HG02798 (cell line): ENCODE results near the gene FNDC10.
"Not testable (repeated sequence)": the region's sequence is repeated elsewhere in the genome, so short reads cannot be mapped to it uniquely, and the experiment has no call there.

ENCODE experiments used
- ATAC-seq: cut with Tn5 transposase; IDR thresholded peaks from one replicate; pipeline ENCODE4 v1.9.1; 2021; ENCODE audit warnings: mild to moderate bottlenecking; ENCODE audit not compliant: unreplicated experiment, poor library complexity

The FNDC10 gene

GRCh38 chr1:1599935-1600860, at the start of gene FNDC10:
Gene FNDC10, minus strand, starts transcription at chr1:1600135. Its CDS starts 120 bp downstream, at chr1:1600015.
- no peak for ATAC-seq

- not testable (repeated sequence) for ATAC-seq
These were observed 48.3 kb upstream of the FNDC10 start for GRCh38 chr1:1648265-1648664.

- ATAC-seq = not testable (repeated sequence)
These were observed 47.8 kb upstream of the FNDC10 start for GRCh38 chr1:1647567-1648241.

- ATAC-seq = not testable (repeated sequence)
These were observed 46.4 kb upstream of the FNDC10 start for GRCh38 chr1:1646326-1646725.

- ATAC-seq = not testable (repeated sequence)
These were observed 41.0 kb upstream of the FNDC10 start for GRCh38 chr1:1640711-1641461.

- ATAC-seq = not testable (repeated sequence)
These were observed 40.1 kb upstream of the FNDC10 start for GRCh38 chr1:1640081-1640480.

- ATAC-seq = not testable (repeated sequence)
These were observed 39.4 kb upstream of the FNDC10 start for GRCh38 chr1:1639368-1639767.

GRCh38 chr1:1638528-1638927, 38.6 kb upstream of the FNDC10 start:
- ATAC-seq = not testable (repeated sequence)

- not testable (repeated sequence) for ATAC-seq
These were observed 37.5 kb upstream of the FNDC10 start for GRCh38 chr1:1637479-1637875.

GRCh38 chr1:1636621-1637478, 36.9 kb upstream of the FNDC10 start:
- ATAC-seq = not testable (repeated sequence)

GRCh38 chr1:1634613-1635012, 34.7 kb upstream of the FNDC10 start:
- ATAC-seq = not testable (repeated sequence)

GRCh38 chr1:1633409-1633808, 33.5 kb upstream of the FNDC10 start:
- ATAC-seq = not testable (repeated sequence)

- no peak for ATAC-seq
These were observed 32.0 kb upstream of the FNDC10 start, which contains the start of gene MMP23B for GRCh38 chr1:1631782-1632420. Gene MMP23B, plus strand, starts transcription at chr1:1632173. Its CDS starts 46 bp downstream, at chr1:1632219.

GRCh38 chr1:1630965-1631781, 31.2 kb upstream of the FNDC10 start:
- no peak for ATAC-seq

GRCh38 chr1:1630191-1630964, 30.4 kb upstream of the FNDC10 start:
- ATAC-seq = peak; percentile 69

- no peak for ATAC-seq
These were observed 29.7 kb upstream of the FNDC10 start for GRCh38 chr1:1629430-1630190.
